Measurements from ENCODE around the gene NCAM2. TPM values are rescaled to one million over a fixed set of nuclear protein-coding genes. Genes with fewer than 3 reads are reported as not detected.

NCAM2 gene
- total and polyA plus RNA-seq, 2 experiments from 2014 or later, result 0.36 to 0.83 TPM

- Histone ChIP-seq H2AFZ (no peak overlapping the region), H3K4me2 (no peak overlapping the region), H4K20me1 (replicated peaks; ENCODE audit: insufficient read depth) (no peaks in the 10 kb centered on the region), H3K4me1 (ENCODE audit: insufficient read depth) (no peaks in the 10 kb centered on the region), H3K79me2 (replicated peaks; ENCODE audit: insufficient read depth) (no peaks in the 10 kb centered on the region), H3K4me3 (no peak overlapping the region), H3K27ac (ENCODE audit: low read depth) (no peak overlapping the region), H3K36me3 (ENCODE audit: insufficient read depth) (no peaks in the 10 kb centered on the region), H3K9me2 (ENCODE audit: insufficient read depth) (no peaks in the 10 kb centered on the region), H3F3A (replicated peaks; ENCODE audit: low read depth) (no peaks in the 10 kb centered on the region), H3K27me3 (ENCODE audit: insufficient read depth) (no peaks in the 10 kb centered on the region)
- no peak for DNase-seq (ENCODE audit: low spot score)
- Mint-ChIP-seq H3K4me3 (no peak overlapping the region), H3K27ac (no peak overlapping the region), H3K4me1 (no peaks in the 10 kb centered on the region), H3K36me3 (ENCODE audit: low read depth) (no peaks in the 10 kb centered on the region), H3K27me3 (ENCODE audit: insufficient read depth, low read depth, poor library complexity) (no peaks in the 10 kb centered on the region), H3K9me3 (peaks cover 2% of the 10 kb centered on the region; the same call in 2 of the 3 replicates)
- no peak for ATAC-seq
- no peak for TF ChIP-seq CREB1 (CRISPR knock-in tag; IDR thresholded peaks at IDR 0.05; ENCODE audit: low read depth)
- TF ChIP-seq ETS1 (IDR thresholded peaks at IDR 0.05), result no peak
- TF ChIP-seq STAT1 (IDR thresholded peaks at IDR 0.05; ENCODE audit: unreplicated experiment), result no peak
- TF ChIP-seq ZNF114 (CRISPR knock-in tag; IDR thresholded peaks at IDR 0.05), result no peak
- TF ChIP-seq JUNB (IDR thresholded peaks at IDR 0.05; ENCODE audit: unreplicated experiment), result no peak
- no peak for TF ChIP-seq REST (IDR thresholded peaks at IDR 0.05; ENCODE audit: unreplicated experiment)
- TF ChIP-seq CTCF (conservative IDR thresholded peaks at IDR 0.05; ENCODE audit: low read depth in 2 of 2), result no peak
- no peak for TF ChIP-seq ZNF331 (CRISPR knock-in tag; IDR thresholded peaks at IDR 0.05; ENCODE audit: low read depth)
- TF ChIP-seq ZNF462 (CRISPR knock-in tag; IDR thresholded peaks at IDR 0.05), result no peak
- no peak for TF ChIP-seq EZH2phosphoT487 (IDR thresholded peaks at IDR 0.05; ENCODE audit: unreplicated experiment)
- no peak for TF ChIP-seq NANOG (IDR thresholded peaks at IDR 0.05; ENCODE audit: borderline replicate concordance)
- no peak for TF ChIP-seq EZH2 (IDR thresholded peaks at IDR 0.05; ENCODE audit: low read depth, unreplicated experiment)
- no peak for TF ChIP-seq POLR2AphosphoS5 (IDR thresholded peaks at IDR 0.05; ENCODE audit: low read depth)
These were observed 342.8 kb downstream of the NCAM2 start for GRCh38 chr21:21341041-21341440.

Measured in GM23338 (cell line).